Muscle layer of colon (tissue), 2 donors: ENCODE results near the gene PRXL2B.
"Not testable (repeated sequence)": the region's sequence is repeated elsewhere in the genome, so short reads cannot be mapped to it uniquely, and the experiment has no call there.

Experiments
- H3K27ac ChIP-seq: one replicate; pipeline ENCODE4 v1.7.0; 2013; ENCODE audit warnings: low read depth, mild to moderate bottlenecking, low read length, moderate library complexity
- H3K27me3 ChIP-seq, 2 donors: one replicate each; pipeline ENCODE4 v1.7.0; 2013; ENCODE audit warnings: low read length in 2 of 2, mild to moderate bottlenecking in 2 of 2; ENCODE audit not compliant: insufficient read depth in 2 of 2, control insufficient read depth in 1 of 2
- H3K36me3 ChIP-seq: one replicate; pipeline ENCODE4 v1.7.0; 2013; ENCODE audit warnings: mild to moderate bottlenecking, low read length; ENCODE audit not compliant: insufficient read depth
- H3K4me1 ChIP-seq: one replicate; pipeline ENCODE4 v1.7.0; 2013; ENCODE audit warnings: mild to moderate bottlenecking, low read length; ENCODE audit not compliant: insufficient read depth
- H3K4me3 ChIP-seq, 2 donors: one replicate each; pipeline ENCODE4 v1.7.0; 2013; ENCODE audit warnings: low read length in 2 of 2, low read depth in 1 of 2, mild to moderate bottlenecking in 1 of 2, moderate library complexity in 1 of 2
- H3K9ac ChIP-seq: one replicate; pipeline ENCODE4 v1.7.0; 2013; ENCODE audit warnings: low read length
- H3K9me3 ChIP-seq: one replicate; pipeline ENCODE4 v1.7.0; 2013; ENCODE audit warnings: mild to moderate bottlenecking, low read length
- donor health status: abdominal sarcoma.
- donor health status: Adenocarcinoma of cecum.

Gene PRXL2B

GRCh38 chr1:2560299-2561073, 26.1 kb upstream of the PRXL2B start:
- Histone ChIP-seq H3K36me3 (peaks cover 18% of the 10 kb centered on the region), H3K27ac (no peak overlapping the region), H3K27me3 (no peaks in the 10 kb centered on the region), H3K9ac (no peak overlapping the region), H3K4me1 (peaks cover 18% of the 10 kb centered on the region), H3K4me3 (no peak overlapping the region), H3K9me3 (no peaks in the 10 kb centered on the region)

DNA sequence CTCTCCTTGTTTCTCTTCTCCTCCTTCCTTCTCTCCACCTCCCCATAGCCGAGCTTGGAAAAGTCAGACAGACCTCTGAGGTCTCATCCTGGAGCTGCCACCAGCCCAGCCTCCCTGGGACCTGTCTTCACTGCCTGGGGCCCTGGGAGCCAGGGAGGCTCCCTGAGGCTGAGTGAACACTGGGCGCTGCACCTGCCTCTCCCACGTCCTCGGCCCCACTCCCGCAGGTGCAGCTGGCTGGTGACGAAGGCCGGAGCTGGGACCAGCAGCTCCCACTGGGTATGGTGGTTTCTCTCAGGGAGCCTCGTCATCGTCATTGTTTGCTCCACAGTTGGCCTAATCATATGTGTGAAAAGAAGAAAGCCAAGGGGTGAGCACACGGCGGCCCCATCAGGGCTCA, 25.1 kb upstream of the PRXL2B start:
- Histone ChIP-seq H3K27me3 (peaks cover 0 to 7% of the 10 kb centered on the region in 2 donors), H3K9ac (no peak overlapping the region), H3K4me3 (no peak overlapping the region), H3K36me3 (peaks cover 18% of the 10 kb centered on the region), H3K27ac (no peak overlapping the region), H3K4me1 (peaks cover 18% of the 10 kb centered on the region), H3K9me3 (no peaks in the 10 kb centered on the region)

DNA sequence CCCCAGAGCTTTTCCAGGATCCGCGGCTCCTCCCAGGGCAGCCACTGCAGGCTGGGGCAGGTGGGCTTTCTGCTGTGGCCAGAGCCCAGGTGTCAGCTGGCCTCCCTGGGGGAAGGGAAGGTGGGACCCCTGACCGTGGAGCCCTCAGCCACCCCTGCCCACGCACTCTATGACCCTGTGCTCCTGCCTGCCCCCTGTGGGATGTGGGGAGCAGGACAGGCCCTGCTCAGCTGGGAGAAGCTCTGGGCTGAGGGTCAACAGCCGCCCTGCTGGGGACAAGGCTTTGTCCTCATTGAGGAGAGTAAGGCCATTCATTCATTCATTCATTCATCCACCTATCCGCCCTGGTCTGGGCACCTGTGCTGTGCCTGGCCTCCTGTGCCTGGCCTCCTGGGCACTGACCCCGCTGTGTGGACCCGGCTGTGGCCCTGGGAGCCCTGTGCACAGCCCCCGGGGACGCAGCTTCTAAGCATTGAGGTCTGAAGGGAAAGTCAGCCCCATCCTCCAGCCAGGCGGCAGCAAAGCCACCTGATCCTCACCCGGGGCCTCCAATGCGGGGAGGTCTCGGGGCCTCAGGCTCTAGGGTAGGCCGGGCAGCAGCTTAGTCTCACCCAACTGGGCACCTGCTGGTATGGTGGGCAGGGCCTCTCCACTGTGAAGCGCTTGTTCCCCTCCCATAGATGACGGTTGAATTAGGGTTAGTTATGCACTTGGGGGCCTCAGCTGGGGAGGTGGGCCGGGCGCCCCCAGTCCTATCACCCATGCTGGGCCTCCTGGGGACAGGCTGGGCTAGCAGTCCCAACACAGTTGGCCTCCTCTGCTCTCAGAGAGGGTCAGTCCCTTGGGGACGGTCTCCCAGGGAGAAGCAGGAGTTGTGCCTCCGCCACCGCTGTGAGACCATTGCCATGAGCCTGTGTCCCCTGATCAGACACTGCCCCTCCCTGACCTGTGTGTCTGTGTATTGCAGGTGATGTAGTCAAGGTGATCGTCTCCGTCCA, 24.4 kb upstream of the PRXL2B start:
- Histone ChIP-seq H3K4me1 (peaks cover 14% of the 10 kb centered on the region), H3K27ac (no peak overlapping the region), H3K9me3 (no peaks in the 10 kb centered on the region), H3K9ac (no peak overlapping the region), H3K27me3 (peaks cover 0 to 11% of the 10 kb centered on the region in 2 donors), H3K36me3 (peaks cover 18% of the 10 kb centered on the region), H3K4me3 (no peak overlapping the region)

DNA sequence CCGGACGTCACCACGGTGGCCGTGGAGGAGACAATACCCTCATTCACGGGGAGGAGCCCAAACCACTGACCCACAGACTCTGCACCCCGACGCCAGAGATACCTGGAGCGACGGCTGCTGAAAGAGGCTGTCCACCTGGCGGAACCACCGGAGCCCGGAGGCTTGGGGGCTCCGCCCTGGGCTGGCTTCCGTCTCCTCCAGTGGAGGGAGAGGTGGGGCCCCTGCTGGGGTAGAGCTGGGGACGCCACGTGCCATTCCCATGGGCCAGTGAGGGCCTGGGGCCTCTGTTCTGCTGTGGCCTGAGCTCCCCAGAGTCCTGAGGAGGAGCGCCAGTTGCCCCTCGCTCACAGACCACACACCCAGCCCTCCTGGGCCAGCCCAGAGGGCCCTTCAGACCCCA, 23.4 kb upstream of the PRXL2B start:
- H3K36me3 ChIP-seq, result peaks cover 18% of the 10 kb centered on the region

GRCh38 chr1:2564006-2564814, 22.4 kb upstream of the PRXL2B start:
- Histone ChIP-seq H3K4me3 (no peak overlapping the region), H3K9me3 (no peaks in the 10 kb centered on the region), H3K36me3 (peaks cover 8% of the 10 kb centered on the region), H3K27ac (no peak overlapping the region), H3K4me1 (no peaks in the 10 kb centered on the region), H3K9ac (no peak overlapping the region), H3K27me3 (peaks cover 0 to 15% of the 10 kb centered on the region in 2 donors)

More for the DNA sequence above, 23.4 kb upstream of the PRXL2B start:
- H3K27me3 ChIP-seq, result peaks cover 0 to 15% of the 10 kb centered on the region in 2 donors
- no peak overlapping the region for H3K4me3 ChIP-seq
- H3K9ac ChIP-seq, result no peak overlapping the region
- no peak overlapping the region for H3K27ac ChIP-seq
- H3K9me3 ChIP-seq, result no peaks in the 10 kb centered on the region
- H3K4me1 ChIP-seq, result peaks cover 5% of the 10 kb centered on the region

DNA sequence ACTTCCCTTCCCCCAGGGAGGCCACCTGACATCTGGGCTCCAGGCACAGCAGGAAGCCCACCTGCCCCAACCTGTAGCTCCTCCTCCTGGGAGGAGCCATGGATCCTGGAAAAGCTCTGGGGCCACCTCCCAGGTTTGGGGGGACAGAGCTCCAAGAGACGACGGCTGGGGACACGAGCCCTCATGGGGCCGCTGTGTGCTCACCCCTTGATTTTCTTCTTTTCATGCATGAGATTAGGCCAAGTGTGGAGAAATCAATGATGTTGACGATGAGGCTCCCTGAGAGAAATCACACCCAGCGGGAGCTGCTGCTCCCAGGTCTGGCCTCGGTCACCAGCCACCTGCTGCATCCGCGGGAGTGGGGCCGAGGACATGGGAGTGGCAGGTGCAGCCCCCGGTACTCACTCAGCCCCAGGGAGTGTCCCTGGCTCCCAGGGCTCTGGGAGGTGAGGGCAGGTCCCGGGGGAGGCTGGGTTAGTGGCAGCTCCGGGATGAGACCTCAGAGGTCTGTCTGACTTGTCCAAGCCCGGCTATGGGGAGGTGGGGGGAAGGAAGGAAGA, 21.7 kb upstream of the PRXL2B start:
- peaks cover 8% of the 10 kb centered on the region for H3K36me3 ChIP-seq
- no peaks in the 10 kb centered on the region for H3K4me1 ChIP-seq
- no peak overlapping the region for H3K9ac ChIP-seq
- H3K27me3 ChIP-seq, result peaks cover 0 to 15% of the 10 kb centered on the region in 2 donors
- no peaks in the 10 kb centered on the region for H3K9me3 ChIP-seq
- H3K27ac ChIP-seq, result no peak overlapping the region
- H3K4me3 ChIP-seq, result no peak overlapping the region

DNA sequence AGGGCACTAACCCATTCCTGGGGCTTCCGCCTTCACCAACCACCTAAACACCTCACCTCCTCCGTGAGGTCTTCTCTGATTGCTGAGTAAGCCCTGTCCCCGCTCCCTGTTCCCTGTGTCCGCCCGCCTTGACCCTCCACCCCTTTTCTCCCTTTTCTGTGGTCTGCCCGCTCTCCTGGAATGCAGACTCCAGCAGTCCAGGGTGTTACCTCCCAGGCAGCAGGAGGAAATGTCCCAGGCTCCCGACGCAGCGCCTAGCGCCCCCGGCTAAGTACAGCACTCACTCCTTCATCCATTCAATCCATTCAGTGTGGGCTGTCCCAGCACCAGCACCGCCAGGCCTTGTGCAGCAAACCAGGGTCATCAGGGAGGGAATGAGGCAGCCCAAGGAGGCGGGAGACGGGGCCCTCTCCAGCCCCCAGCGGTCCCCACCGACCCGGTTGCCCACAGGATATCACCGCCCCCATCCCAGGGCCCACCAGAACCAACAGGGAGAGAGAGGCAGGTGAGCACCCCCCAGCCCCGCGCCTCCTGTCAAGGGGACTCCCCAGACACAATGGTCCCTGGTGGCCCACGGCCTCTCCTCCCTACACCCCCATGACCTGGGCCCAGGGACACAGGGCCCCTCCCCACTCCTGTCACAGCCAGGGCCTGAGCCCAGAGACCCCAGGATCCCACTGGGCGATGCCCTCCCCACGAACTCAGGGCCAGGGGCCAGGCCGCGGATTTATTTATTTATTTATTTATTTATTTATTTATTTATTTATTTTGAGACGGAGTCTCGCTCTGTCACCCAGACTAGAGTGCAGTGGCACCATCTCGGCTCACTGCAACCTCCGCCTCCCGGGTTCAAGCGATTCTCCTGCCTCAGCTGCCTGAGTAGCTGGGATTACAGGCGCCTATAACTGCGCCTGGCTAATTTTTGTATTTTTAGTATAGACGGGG, 20.2 kb upstream of the PRXL2B start:
- Histone ChIP-seq H3K4me1 (no peaks in the 10 kb centered on the region), H3K9ac (no peak overlapping the region), H3K36me3 (peaks cover 8% of the 10 kb centered on the region), H3K27ac (no peak overlapping the region), H3K27me3 (peaks cover 0 to 25% of the 10 kb centered on the region in 2 donors), H3K9me3 (no peaks in the 10 kb centered on the region), H3K4me3 (no peak overlapping the region)

GRCh38 chr1:2567083-2567679, 19.4 kb upstream of the PRXL2B start:
- Histone ChIP-seq H3K36me3 (peaks cover 8% of the 10 kb centered on the region), H3K9me3 (no peaks in the 10 kb centered on the region), H3K9ac (no peak overlapping the region), H3K4me3 (no peak overlapping the region), H3K27ac (no peak overlapping the region), H3K4me1 (no peaks in the 10 kb centered on the region), H3K27me3 (peaks cover 0 to 26% of the 10 kb centered on the region in 2 donors)

- H3K4me3 ChIP-seq, H3K9ac ChIP-seq, H3K4me1 ChIP-seq, H3K9me3 ChIP-seq, H3K27ac ChIP-seq, H3K36me3 ChIP-seq: not testable (repeated sequence)
- peaks cover 0 to 26% of the 10 kb centered on the region in 2 donors for H3K27me3 ChIP-seq
Observed at GRCh38 chr1:2568187-2568816, 18.3 kb upstream of the PRXL2B start.
